Activated CD4-positive, alpha-beta T cell treated with anti-CD3 and anti-CD28 coated beads, Interleukin-2, amount 10 ng/mL, durations not matched to agents 24 days and 14 days (primary cell): ENCODE measurements around the gene MOB1B. TPM values are rescaled to one million over a fixed set of nuclear protein-coding genes. Genes with fewer than 3 reads are reported as not detected.
A peak's percentile ranks its signal among the peaks of the same experiment; 100 is the strongest.
"Not testable (repeated sequence)": the region's sequence is repeated elsewhere in the genome, so short reads cannot be mapped to it uniquely, and the experiment has no call there.

Source experiments
- DNase-seq: peaks from one replicate; pipeline ENCODE4 v3.0.0; 2022
- H3K27ac Mint-ChIP-seq: one replicate; pipeline ENCODE4 v1.8.0; 2022; ENCODE audit warnings: mild to moderate bottlenecking, mixed read lengths
- H3K27me3 Mint-ChIP-seq: one replicate; pipeline ENCODE4 v1.8.0; 2022; ENCODE audit warnings: mixed read lengths
- H3K36me3 Mint-ChIP-seq: one replicate; pipeline ENCODE4 v1.8.0; 2022; ENCODE audit warnings: low read depth, mild to moderate bottlenecking, mixed read lengths
- H3K4me1 Mint-ChIP-seq: one replicate; pipeline ENCODE4 v1.8.0; 2021; ENCODE audit warnings: mixed read lengths
- H3K4me3 Mint-ChIP-seq: one replicate; pipeline ENCODE4 v1.8.0; 2022; ENCODE audit warnings: mild to moderate bottlenecking, moderate library complexity, mixed read lengths
- H3K9me3 Mint-ChIP-seq: one replicate; pipeline ENCODE4 v1.8.0; 2021; ENCODE audit warnings: mixed read lengths
- intact Hi-C: fragments of 100-400 bp; cut with micrococcal nuclease; formaldehyde crosslinking; loops from one replicate; pipeline ENCODE4 v1.15.1; 2023
- total RNA-seq: library from RNA; stranded (reverse); gene quantifications from 2 replicates; pipeline ENCODE4 v1.2.3, GENCODE V29; 2022

MOB1B gene
- total RNA-seq, 1 donor from 2014 or later, result 24.1 TPM

DNA sequence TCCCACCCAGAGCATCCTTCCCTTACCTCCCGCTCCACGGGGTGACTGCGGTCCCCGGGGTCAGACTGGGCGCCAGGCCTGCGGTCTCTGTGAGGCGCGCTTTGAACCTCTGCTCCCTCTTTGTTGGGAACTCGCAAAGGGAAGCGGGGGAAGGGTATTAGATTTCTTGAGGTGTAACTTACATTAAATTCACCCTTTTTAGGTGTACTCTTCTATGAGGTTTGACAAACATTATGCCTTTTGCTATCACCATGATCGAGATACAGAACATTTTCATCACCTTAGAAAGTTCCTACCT, 91.8 kb downstream of the MOB1B start:
- Mint-ChIP-seq H3K27me3 (no peaks in the 10 kb centered on the region), H3K27ac (peak overlapping the region; percentile 94), H3K4me3 (peak overlapping the region; percentile 99), H3K9me3 (peaks cover under 1% of the 10 kb centered on the region), H3K36me3 (peaks cover 20% of the 10 kb centered on the region), H3K4me1 (peaks cover 49% of the 10 kb centered on the region)
- intact Hi-C loops, result loop anchor here (10.0 kb wide), 1 partner anchor 259 kb away; no protein-coding TSS in a partner anchor
- no peak for DNase-seq

DNA sequence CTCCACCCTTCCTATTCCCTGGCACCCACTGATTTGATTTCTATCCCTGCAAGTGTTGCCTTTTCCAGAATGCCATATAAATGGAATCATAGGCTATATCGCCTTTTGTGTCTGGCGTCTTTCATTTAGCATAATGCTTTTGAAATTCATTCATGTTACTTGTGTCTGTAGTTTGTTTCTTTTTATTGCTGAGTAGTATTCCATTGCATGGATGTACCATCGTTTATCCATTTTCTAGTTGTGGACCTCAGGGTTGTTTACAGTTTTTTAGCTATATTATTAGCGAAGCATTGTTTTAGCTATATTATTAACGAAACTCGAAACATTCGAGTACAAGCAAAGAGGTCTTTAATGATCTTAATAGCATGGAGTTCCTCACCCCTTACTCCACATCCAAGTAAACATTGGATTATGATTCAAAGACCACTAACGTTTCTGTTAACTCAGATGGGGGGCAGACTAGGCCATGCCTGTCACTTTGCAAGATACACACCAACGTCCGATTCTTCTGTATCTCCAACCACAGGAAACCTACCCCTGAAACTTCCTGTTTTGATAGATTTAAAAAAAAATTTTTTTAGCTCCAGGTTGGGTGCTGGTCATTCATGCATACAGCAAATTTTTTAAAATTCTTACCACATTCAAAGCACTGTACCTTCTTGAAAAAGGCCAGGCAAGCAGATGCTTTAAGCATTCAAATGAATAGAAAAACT, 92.4 kb downstream of the MOB1B start:
- H3K27me3 Mint-ChIP-seq, result no peaks in the 10 kb centered on the region
- H3K36me3 Mint-ChIP-seq, result peaks cover 25% of the 10 kb centered on the region
- intact Hi-C loops, result loop anchor here (10.0 kb wide), 1 partner anchor 260 kb away; no protein-coding TSS in a partner anchor
- H3K27ac Mint-ChIP-seq, result peak overlapping the region; percentile 94
- H3K4me1 Mint-ChIP-seq, result peaks cover 52% of the 10 kb centered on the region
- DNase-seq, result peak; percentile 67
- peak overlapping the region; percentile 99 for H3K4me3 Mint-ChIP-seq
- peaks cover 4% of the 10 kb centered on the region for H3K9me3 Mint-ChIP-seq

DNA sequence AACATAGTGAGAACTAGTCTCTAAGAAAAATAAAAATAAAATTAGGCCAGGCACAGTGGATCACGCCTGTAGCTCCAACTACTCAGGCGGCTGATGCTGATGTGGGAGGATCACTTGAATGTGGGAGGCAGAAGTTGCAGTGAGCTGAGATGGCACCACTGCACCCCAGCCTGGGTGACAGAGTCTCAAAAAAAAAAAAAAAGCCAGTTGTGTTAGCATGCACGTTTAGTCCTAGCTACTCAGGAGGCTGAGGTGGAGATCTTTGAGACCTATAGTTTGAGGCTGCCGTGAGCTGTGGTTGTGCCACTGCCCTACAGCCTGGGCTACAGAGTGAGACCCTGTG, 93.8 kb downstream of the MOB1B start:
- intact Hi-C loops, result loop anchor here (10.0 kb wide), 1 partner anchor 261 kb away; no protein-coding TSS in a partner anchor
- no peaks in the 10 kb centered on the region for H3K27me3 Mint-ChIP-seq
- H3K9me3 Mint-ChIP-seq, result peaks cover 14% of the 10 kb centered on the region
- peak overlapping the region; percentile 94 for H3K27ac Mint-ChIP-seq
- H3K36me3 Mint-ChIP-seq, result peaks cover 39% of the 10 kb centered on the region
- peaks cover 67% of the 10 kb centered on the region for H3K4me1 Mint-ChIP-seq
- DNase-seq, result peak; percentile 72
- peak overlapping the region; percentile 99 for H3K4me3 Mint-ChIP-seq

DNA sequence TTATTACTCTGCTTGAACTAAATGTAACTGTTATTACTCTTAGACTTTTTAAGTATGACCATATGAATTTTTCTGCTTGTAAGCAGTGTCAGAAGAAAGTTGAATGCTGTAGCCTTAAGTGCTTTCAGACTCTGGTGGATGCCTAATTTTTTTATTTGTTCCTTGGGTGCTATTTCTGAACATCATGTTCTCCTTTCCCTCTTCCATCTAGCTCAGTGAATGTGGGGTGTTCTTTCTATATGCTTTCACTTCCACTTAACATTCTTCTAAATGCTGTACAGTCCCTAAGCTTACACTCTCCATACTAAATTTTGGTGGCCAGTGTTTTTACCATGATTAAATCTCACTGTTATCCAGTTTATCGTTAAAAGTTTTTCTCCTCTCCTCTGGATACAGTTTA, 94.9 kb downstream of the MOB1B start:
- Mint-ChIP-seq H3K9me3 (peaks cover 24% of the 10 kb centered on the region), H3K27me3 (no peaks in the 10 kb centered on the region), H3K4me1 (peaks cover 76% of the 10 kb centered on the region), H3K27ac (peak overlapping the region; percentile 94), H3K4me3 (peak overlapping the region; percentile 99), H3K36me3 (peaks cover 50% of the 10 kb centered on the region)
- DNase-seq, result peak; percentile 50
- intact Hi-C loops, result loop anchor here (10.0 kb wide), 1 partner anchor 262 kb away; no protein-coding TSS in a partner anchor

DNA sequence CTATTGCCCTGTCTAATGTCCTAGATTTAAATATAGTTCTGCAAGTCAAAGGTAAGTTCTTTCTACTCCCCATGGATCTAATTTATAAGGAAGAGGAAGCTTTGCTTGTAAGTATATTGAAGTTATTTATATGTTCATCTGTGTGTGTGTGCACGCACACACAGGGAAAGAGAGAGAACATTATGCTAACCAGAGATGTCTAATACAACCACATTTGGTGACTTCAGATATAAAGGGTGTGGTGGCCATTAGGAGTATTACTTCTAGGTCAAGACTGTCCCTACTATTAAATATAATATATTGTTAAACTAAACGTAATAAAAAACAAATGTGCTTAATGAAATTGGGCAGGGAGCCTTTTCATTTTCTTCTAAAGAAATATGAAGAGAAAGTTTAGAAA, 95.4 kb downstream of the MOB1B start:
- no peak for DNase-seq
- peak overlapping the region; percentile 99 for H3K4me3 Mint-ChIP-seq
- H3K4me1 Mint-ChIP-seq, result peaks cover 79% of the 10 kb centered on the region
- peaks cover 24% of the 10 kb centered on the region for H3K9me3 Mint-ChIP-seq
- peaks cover 53% of the 10 kb centered on the region for H3K36me3 Mint-ChIP-seq
- H3K27me3 Mint-ChIP-seq, result no peaks in the 10 kb centered on the region
- peak overlapping the region; percentile 94 for H3K27ac Mint-ChIP-seq
- intact Hi-C loops, result loop anchor here (10.0 kb wide), 1 partner anchor 263 kb away; no protein-coding TSS in a partner anchor

DNA sequence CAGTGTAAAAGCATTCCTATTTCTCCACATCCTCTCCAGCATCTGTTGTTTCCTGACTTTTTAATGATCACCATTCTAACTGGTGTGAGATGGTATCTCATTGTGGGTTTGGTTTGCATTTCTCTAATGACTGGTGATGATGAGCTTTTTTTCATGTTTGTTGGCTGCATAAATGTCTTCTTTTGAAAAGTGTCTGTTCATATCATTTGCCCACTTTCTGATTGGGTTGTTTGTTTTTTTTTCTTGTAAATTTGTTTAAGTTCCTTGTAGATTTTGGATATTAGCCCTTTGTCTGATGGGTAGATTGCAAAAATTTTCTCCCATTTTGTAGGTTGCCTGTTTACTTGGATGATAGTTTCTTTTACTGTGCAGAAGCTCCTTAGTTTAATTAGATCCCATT, 97.5 kb downstream of the MOB1B start:
- intact Hi-C loops, result loop anchor here (10.0 kb wide), 2 partner anchors 265 to 385 kb away; no protein-coding TSS in a partner anchor
- H3K4me1 Mint-ChIP-seq, result peaks cover 89% of the 10 kb centered on the region
- H3K9me3 Mint-ChIP-seq, result peaks cover 24% of the 10 kb centered on the region
- H3K27ac Mint-ChIP-seq, result peak overlapping the region; percentile 8
- H3K27me3 Mint-ChIP-seq, DNase-seq: not testable (repeated sequence)
- H3K36me3 Mint-ChIP-seq, result peaks cover 61% of the 10 kb centered on the region
- H3K4me3 Mint-ChIP-seq, result peak overlapping the region; percentile 20

DNA sequence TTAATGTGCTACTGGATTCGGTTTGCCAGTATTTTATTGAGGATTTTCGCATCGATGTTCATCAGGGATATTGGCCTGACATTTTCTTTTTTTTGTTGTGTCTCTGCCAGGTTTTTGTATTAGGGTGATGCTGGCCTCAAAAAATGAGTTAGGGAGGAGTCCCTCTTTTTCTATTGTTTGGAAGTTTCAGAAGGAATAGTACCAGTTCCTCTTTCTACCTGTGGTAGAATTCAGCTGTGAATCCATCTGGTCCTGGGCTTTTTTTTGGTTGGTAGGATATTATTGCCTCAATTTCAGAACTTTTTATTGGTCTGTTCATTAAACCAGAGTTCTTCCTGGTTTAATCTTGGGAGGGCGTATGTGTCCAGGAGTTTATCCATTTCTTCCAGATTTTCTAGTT, 99.2 kb downstream of the MOB1B start:
- H3K27ac Mint-ChIP-seq, result peak overlapping the region; percentile 7
- intact Hi-C loops, result loop anchor here (10.0 kb wide), 1 partner anchor 387 kb away; no protein-coding TSS in a partner anchor
- not testable (repeated sequence) for H3K27me3 Mint-ChIP-seq

DNA sequence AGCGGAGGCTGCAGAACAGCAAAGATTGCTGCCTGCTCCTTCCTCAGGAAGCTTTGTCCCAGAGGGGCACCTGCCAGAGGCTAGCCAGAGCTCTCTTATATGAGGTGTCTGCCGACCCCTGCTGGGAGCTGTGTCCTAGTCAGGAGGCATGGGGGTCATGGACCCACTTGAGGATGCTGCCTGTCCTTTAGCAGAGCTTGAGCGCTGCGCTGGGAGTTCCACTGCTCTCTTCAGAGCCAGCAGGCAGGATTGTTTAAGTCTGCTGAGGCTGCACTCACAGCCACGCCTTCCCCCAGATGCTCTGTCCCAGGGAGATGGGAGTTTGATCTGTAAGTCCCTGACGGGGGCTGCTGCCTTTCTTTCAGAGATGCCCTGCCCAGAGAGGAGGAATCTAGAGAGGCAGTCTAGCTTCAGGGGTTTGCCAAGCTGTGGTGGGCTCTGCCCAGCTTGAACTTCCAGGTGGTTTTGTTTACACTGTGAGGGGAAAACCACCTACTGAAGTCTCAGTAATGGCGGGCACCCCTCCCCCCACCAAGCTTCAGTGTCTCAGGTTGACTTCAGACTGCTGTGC, 102.2 kb downstream of the MOB1B start:
- Mint-ChIP-seq H3K4me3 (peak overlapping the region; percentile 73), H3K27ac (peak overlapping the region; percentile 82), H3K36me3 (peaks cover 44% of the 10 kb centered on the region), H3K4me1 (peaks cover 84% of the 10 kb centered on the region), H3K27me3 (no peaks in the 10 kb centered on the region), H3K9me3 (peaks cover 21% of the 10 kb centered on the region)
- intact Hi-C loops, result loop anchor here (1.0 to 10.0 kb wide), 2 partner anchors 316 to 390 kb away; partner anchors contain the start of gene UTP3
- peak; percentile 87 for DNase-seq

More for the DNA sequence above, 99.2 kb downstream of the MOB1B start:
- peaks cover 81% of the 10 kb centered on the region for H3K4me1 Mint-ChIP-seq
- not testable (repeated sequence) for DNase-seq, H3K4me3 Mint-ChIP-seq
- peaks cover 24% of the 10 kb centered on the region for H3K9me3 Mint-ChIP-seq
- H3K36me3 Mint-ChIP-seq, result peaks cover 56% of the 10 kb centered on the region

DNA sequence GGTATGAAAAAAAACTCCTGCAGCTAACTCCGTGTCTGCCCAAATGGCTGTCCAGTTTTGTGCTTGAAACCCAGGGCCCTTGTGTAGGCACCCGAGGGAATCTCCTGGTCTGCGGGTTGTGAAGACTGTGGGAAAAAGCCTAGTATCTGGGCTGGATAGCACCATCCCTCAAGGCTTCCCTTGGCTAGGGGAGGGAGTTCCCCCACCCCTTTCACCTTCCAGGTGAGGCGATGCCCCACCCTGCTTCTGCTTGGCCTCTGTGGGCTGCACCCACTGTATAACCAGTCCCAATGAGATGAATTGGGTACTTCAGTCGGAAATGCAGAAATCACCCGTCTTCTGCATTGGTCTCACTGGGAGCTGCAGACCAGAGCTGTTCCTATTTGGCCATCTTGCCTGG, 102.9 kb downstream of the MOB1B start:
- Mint-ChIP-seq H3K9me3 (peaks cover 17% of the 10 kb centered on the region), H3K4me3 (peak overlapping the region; percentile 73), H3K4me1 (peaks cover 85% of the 10 kb centered on the region), H3K36me3 (peaks cover 39% of the 10 kb centered on the region), H3K27ac (peak overlapping the region; percentile 82)
- not testable (repeated sequence) for DNase-seq, H3K27me3 Mint-ChIP-seq
- intact Hi-C loops, result loop anchor here (5.0 to 10.0 kb wide), 2 partner anchors 298 to 390 kb away; no protein-coding TSS in a partner anchor

DNA sequence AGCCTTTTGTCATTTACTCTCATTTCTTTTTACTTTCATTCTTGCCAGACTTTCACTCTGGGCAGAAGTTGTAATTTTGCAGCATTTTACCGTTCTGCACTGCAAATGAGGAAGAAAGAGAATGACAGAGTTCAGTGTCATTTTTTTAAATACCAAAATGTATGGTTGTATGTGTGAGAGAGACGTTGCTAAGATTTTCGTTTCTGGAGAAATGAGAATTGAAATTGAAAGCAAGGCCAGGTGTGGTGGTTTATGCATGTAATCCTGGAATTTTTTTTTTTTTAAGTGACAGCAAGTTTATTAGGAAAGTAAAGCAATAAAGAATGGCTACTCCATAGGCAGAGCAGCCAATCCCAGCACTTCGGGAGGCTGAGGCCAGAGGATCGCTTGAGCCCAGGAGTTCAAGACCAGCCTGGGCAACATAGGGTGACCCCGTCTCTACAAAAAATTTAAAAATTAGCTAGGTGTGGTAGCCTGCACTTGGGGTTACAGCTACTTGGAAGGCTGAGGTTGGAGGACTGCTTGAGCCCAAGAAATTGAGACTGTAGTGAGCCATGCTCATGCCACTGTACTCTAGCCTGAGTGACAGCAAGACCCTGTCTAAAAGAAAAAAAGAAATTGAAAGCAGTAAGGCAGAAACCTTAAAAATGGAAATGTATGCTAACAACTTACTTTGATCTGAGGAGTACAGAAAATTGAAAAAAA, 104.2 kb downstream of the MOB1B start:
- Mint-ChIP-seq H3K27ac (peak overlapping the region; percentile 95), H3K36me3 (peaks cover 27% of the 10 kb centered on the region), H3K4me3 (peak overlapping the region; percentile 80), H3K9me3 (peaks cover 7% of the 10 kb centered on the region), H3K4me1 (peaks cover 73% of the 10 kb centered on the region), H3K27me3 (no peaks in the 10 kb centered on the region)
- intact Hi-C loops, result loop anchor here (1.0 to 10.0 kb wide), 3 partner anchors 13 to 392 kb away; partner anchors contain the start of gene DCK
- peak; percentile 78 for DNase-seq

DNA sequence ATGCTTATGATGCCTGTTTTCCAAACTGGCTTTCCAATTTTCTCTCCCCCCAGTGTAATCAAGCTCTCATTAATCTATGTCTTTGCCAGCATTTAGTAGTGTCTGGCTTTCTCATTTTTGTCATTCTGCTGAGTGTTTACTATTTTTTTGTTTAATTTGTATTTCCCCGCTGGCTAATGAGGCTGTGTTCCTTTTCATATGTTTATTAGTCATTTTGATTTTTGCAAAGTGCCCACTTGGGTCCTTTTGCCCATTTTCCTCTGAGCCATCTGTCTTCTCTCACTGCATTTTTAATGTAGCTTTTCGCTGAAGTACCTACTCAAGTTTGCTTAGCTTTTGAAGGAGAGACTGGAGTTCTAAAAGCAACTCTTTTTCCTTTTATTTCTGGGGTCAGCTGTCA, 106.0 kb downstream of the MOB1B start:
- DNase-seq, result no peak
- H3K9me3 Mint-ChIP-seq, result peaks cover 4% of the 10 kb centered on the region
- no peak overlapping the region for H3K27ac Mint-ChIP-seq
- peaks cover 56% of the 10 kb centered on the region for H3K4me1 Mint-ChIP-seq
- no peaks in the 10 kb centered on the region for H3K27me3 Mint-ChIP-seq
- intact Hi-C loops, result loop anchor here (2.0 to 10.0 kb wide), 3 partner anchors 301 to 393 kb away; no protein-coding TSS in a partner anchor
- peaks cover 24% of the 10 kb centered on the region for H3K36me3 Mint-ChIP-seq
- peak overlapping the region; percentile 1 for H3K4me3 Mint-ChIP-seq

DNA sequence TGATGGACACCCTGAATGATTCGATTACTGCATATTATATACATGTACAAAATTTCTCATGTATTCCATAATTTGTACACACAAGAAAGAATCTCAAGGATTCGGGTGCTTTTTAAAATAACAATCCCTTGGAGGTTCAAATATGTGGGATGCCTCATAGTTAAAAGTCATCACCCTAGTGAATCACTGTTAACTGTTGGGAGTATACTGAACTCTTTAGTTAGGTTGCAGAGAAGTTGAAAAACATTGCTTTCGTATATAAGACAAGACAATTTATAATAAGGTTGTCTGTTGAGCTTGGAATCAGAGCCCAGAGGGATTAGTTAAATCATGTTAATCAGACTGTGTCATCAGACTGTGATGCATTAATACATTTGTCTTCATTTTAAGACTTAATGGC, 106.9 kb downstream of the MOB1B start:
- intact Hi-C loops, result loop anchor here (2.0 to 10.0 kb wide), 3 partner anchors 302 to 394 kb away; no protein-coding TSS in a partner anchor
- H3K36me3 Mint-ChIP-seq, result peaks cover 26% of the 10 kb centered on the region
- H3K27me3 Mint-ChIP-seq, result no peaks in the 10 kb centered on the region
- no peak overlapping the region for H3K27ac Mint-ChIP-seq
- peaks cover 49% of the 10 kb centered on the region for H3K4me1 Mint-ChIP-seq
- peak; percentile 23 for DNase-seq
- H3K9me3 Mint-ChIP-seq, result peaks cover 11% of the 10 kb centered on the region
- no peak overlapping the region for H3K4me3 Mint-ChIP-seq

DNA sequence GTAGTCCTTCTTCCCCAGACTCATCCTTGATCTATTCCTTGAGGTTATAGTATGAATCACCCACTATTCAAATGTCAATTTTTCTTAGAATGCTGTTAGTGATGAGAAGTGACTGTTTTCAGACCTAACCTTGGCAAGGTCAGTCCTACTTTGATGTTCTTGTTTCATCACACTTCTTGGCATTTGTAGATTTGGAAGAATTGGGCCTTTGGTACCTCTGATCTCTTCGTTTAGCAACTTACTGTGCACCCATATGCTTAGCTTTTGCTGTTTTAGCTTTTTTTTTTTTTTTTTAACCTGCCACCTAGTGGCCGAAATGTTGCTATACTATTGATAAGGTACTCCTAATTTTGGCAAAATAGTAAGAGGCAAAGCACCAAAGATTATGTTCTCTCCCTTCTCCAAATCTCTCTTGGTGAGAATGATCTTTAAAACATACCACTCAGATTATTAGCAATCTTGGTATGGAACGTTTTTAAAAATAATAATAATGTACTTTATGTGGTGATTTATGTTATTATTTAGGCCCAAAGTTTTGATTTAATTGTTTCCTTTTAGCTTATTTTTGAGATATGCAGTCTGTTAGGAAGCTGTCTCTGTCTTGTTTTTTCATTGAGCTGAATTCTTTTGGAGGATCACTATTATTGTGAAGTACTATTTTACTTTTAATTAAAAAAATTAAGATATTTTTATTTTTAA, 107.9 kb downstream of the MOB1B start:
- Mint-ChIP-seq H3K27ac (peak overlapping the region; percentile 83), H3K4me1 (peaks cover 40% of the 10 kb centered on the region), H3K36me3 (peaks cover 33% of the 10 kb centered on the region), H3K9me3 (peaks cover 12% of the 10 kb centered on the region), H3K4me3 (peak overlapping the region; percentile 3), H3K27me3 (no peaks in the 10 kb centered on the region)
- peak; percentile 81 for DNase-seq
- intact Hi-C loops, result loop anchor here (2.0 to 10.0 kb wide), 3 partner anchors 303 to 395 kb away; no protein-coding TSS in a partner anchor
